HEK293 (cell line): ENCODE results near the gene ITGA5.

Experiments used
- GLIS1 ChIP-seq: fragments of 450-650 bp; formaldehyde crosslinking; IDR thresholded peaks from 2 replicates; pipeline ENCODE4 v1.5.1; 2016; ENCODE audit warnings: missing biosample characterization, missing genetic modification characterization
- SP2 ChIP-seq: fragments of 450-650 bp; formaldehyde crosslinking; IDR thresholded peaks from 2 replicates; pipeline ENCODE4 v1.5.1; 2016; ENCODE audit warnings: missing biosample characterization, missing genetic modification characterization
- TCF7L2 ChIP-seq: IDR thresholded peaks from 2 replicates; pipeline ENCODE4 v1.6.1; 2011; ENCODE audit warnings: low read depth, mild to moderate bottlenecking, inconsistent platforms, low read length, moderate library complexity, borderline replicate concordance
- ZBTB26 ChIP-seq: fragments of 450-650 bp; formaldehyde crosslinking; optimal IDR thresholded peaks from 2 replicates; pipeline ENCODE3; 2016; ENCODE audit warnings: missing biosample characterization, mild to moderate bottlenecking, missing genetic modification characterization
- ZBTB8A ChIP-seq: fragments of 450-650 bp; formaldehyde crosslinking; IDR thresholded peaks from 2 replicates; pipeline ENCODE4 v1.5.1; 2016; ENCODE audit warnings: missing biosample characterization, missing genetic modification characterization
- ZNF10 ChIP-seq: fragments of 450-650 bp; formaldehyde crosslinking; IDR thresholded peaks from 2 replicates; pipeline ENCODE4 v1.5.1; 2017; ENCODE audit warnings: missing biosample characterization, missing genetic modification characterization
- ZNF274 ChIP-seq, 2 experiments: fragments of 200-500 bp in 1 of 2; fragments of 450-650 bp in 1 of 2; sonication (Bioruptor generic) in 1 of 2; formaldehyde crosslinking in 1 of 2; IDR thresholded peaks; 2 replicates each; pipeline versions ENCODE4 v1.5.1 to v1.6.1; 2014 to 2016; ENCODE audit warnings: borderline replicate concordance in 1 of 2, inconsistent platforms in 1 of 2, low read length in 1 of 2, missing biosample characterization in 1 of 2, missing genetic modification characterization in 1 of 2
- ZNF548 ChIP-seq: fragments of 450-650 bp; formaldehyde crosslinking; IDR thresholded peaks from 2 replicates; pipeline ENCODE4 v1.5.1; 2016; ENCODE audit warnings: missing biosample characterization, missing genetic modification characterization
- ZNF560 ChIP-seq: fragments of 450-650 bp; formaldehyde crosslinking; IDR thresholded peaks from 2 replicates; pipeline ENCODE4 v1.5.1; 2017; ENCODE audit warnings: missing biosample characterization, missing genetic modification characterization, borderline replicate concordance
- ZNF692 ChIP-seq: fragments of 450-650 bp; formaldehyde crosslinking; IDR thresholded peaks from 2 replicates; pipeline ENCODE4 v1.5.1; 2016; ENCODE audit warnings: missing biosample characterization, missing genetic modification characterization
- TF ChIP-seq, protein P1 (sequence below): fragments of 450-650 bp; formaldehyde crosslinking; IDR thresholded peaks from 2 replicates; pipeline ENCODE4 v1.5.1; 2016; ENCODE audit warnings: missing biosample characterization, missing genetic modification characterization
- TF ChIP-seq, protein P2 (sequence below): fragments of 450-650 bp; formaldehyde crosslinking; IDR thresholded peaks from 2 replicates; pipeline ENCODE4 v1.5.1; 2016; ENCODE audit warnings: missing biosample characterization, missing genetic modification characterization

DNA sequence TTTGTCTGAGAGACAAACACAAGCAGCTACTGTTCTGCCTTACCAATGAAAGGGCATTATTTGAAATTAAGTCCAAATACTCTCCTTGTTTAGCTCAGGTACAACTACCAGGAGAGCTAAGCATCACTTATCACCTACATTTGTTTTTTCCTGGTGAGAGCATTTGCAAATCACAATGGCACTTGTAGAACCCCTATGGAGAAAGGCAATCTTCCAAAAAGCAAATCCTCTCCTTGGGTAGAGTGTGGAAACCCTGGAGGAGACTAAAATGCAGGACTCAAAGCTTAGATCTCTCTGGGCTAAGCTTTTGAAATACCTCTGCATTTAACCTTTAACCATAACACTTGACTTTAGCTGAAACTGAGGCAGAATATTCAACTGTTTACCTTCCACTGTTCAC is 33.6 kb upstream of the ITGA5 start:
- TF ChIP-seq ZNF274 (IDR thresholded peaks at IDR 0.05; ENCODE audit: low read length) = no peak
- TF ChIP-seq ZNF274 (tag by site-specific recombination; IDR thresholded peaks at IDR 0.05; ENCODE audit: borderline replicate concordance) = no peak
- TF ChIP-seq GLIS1 (tag by site-specific recombination) = no peak
- TF ChIP-seq, protein P1, sequence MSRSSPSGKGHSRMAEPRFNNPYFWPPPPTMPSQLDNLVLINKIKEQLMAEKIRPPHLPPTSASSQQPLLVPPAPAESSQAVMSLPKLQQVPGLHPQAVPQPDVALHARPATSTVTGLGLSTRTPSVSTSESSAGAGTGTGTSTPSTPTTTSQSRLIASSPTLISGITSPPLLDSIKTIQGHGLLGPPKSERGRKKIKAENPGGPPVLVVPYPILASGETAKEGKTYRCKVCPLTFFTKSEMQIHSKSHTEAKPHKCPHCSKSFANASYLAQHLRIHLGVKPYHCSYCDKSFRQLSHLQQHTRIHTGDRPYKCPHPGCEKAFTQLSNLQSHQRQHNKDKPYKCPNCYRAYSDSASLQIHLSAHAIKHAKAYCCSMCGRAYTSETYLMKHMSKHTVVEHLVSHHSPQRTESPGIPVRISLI (tag by site-specific recombination) = no peak
- no peak for TF ChIP-seq ZBTB8A (tag by site-specific recombination)
- TF ChIP-seq, protein P2, sequence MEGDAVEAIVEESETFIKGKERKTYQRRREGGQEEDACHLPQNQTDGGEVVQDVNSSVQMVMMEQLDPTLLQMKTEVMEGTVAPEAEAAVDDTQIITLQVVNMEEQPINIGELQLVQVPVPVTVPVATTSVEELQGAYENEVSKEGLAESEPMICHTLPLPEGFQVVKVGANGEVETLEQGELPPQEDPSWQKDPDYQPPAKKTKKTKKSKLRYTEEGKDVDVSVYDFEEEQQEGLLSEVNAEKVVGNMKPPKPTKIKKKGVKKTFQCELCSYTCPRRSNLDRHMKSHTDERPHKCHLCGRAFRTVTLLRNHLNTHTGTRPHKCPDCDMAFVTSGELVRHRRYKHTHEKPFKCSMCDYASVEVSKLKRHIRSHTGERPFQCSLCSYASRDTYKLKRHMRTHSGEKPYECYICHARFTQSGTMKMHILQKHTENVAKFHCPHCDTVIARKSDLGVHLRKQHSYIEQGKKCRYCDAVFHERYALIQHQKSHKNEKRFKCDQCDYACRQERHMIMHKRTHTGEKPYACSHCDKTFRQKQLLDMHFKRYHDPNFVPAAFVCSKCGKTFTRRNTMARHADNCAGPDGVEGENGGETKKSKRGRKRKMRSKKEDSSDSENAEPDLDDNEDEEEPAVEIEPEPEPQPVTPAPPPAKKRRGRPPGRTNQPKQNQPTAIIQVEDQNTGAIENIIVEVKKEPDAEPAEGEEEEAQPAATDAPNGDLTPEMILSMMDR (tag by site-specific recombination) = no peak
- TF ChIP-seq SP2 (tag by site-specific recombination) = no peak
- no peak for TF ChIP-seq ZNF692 (tag by site-specific recombination)
- no peak for TF ChIP-seq ZNF548 (tag by site-specific recombination)
- TF ChIP-seq ZNF560 = no peak
- TF ChIP-seq TCF7L2 = no peak
- no peak for TF ChIP-seq ZNF10 (tag by site-specific recombination)
- TF ChIP-seq ZBTB26 (tag by site-specific recombination) = no peak
